Measurements from ENCODE around the gene ABI1. TPM values are rescaled to one million over a fixed set of nuclear protein-coding genes. Genes with fewer than 3 reads are reported as not detected.
A peak's percentile ranks its signal among the peaks of the same experiment; 100 is the strongest.

The ABI1 gene
- total and polyA plus RNA-seq, 9 of the 15 experiments (the other 6 are each of a cell fraction or from before 2014, with no cell fraction given): 22.1 to 52.3 (median 39.0) TPM

DNA sequence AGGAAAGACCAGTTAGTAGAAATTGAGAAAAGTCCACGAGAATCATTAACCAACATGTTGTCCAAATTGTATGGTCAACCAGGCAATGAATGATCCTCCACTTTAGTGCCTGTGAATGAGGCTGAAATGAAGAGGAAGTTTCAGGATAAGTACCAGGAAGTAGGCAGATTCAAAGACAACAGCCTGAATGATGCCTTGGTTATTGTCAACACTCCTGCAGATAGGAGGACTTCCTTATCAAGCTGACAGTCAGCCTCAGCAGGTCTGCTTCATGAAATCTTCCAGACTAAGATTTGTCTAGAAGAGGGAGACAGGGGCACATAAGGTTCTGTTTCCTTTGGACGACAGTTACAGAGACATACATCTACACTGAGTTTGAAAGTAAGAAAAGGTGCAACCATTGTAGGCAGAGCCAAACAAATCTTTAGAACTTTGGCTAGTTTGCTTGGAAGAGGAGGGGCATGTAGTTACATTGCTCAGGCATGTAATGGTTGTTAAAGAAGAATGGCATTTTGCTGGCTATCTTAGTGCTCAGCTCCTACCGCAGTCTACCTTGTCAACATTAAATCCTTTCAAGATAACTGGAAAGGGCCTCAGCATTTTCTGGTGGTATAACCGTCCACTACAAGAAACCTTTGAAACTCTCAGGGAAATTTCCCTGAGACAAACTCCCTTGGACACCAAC lies 81.4 kb downstream of the ABI1 start (continued):
- TF ChIP-seq RCOR1 (IDR thresholded peaks at IDR 0.05; ENCODE audit: borderline replicate concordance in 1 of 2, low read depth in 2 of 2, low read length in 2 of 2): peak in 1 of 2 experiments; percentile 61; a peak in 1 of 4 replicates
- no peak for TF ChIP-seq FOS (IDR thresholded peaks at IDR 0.05; ENCODE audit: extremely low read depth, insufficient read length)
- TF ChIP-seq, protein P1, sequence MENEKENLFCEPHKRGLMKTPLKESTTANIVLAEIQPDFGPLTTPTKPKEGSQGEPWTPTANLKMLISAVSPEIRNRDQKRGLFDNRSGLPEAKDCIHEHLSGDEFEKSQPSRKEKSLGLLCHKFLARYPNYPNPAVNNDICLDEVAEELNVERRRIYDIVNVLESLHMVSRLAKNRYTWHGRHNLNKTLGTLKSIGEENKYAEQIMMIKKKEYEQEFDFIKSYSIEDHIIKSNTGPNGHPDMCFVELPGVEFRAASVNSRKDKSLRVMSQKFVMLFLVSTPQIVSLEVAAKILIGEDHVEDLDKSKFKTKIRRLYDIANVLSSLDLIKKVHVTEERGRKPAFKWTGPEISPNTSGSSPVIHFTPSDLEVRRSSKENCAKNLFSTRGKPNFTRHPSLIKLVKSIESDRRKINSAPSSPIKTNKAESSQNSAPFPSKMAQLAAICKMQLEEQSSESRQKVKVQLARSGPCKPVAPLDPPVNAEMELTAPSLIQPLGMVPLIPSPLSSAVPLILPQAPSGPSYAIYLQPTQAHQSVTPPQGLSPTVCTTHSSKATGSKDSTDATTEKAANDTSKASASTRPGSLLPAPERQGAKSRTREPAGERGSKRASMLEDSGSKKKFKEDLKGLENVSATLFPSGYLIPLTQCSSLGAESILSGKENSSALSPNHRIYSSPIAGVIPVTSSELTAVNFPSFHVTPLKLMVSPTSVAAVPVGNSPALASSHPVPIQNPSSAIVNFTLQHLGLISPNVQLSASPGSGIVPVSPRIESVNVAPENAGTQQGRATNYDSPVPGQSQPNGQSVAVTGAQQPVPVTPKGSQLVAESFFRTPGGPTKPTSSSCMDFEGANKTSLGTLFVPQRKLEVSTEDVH (IDR thresholded peaks at IDR 0.05; ENCODE audit: low read depth, partially characterized antibody): no peak
- TF ChIP-seq, protein P2, sequence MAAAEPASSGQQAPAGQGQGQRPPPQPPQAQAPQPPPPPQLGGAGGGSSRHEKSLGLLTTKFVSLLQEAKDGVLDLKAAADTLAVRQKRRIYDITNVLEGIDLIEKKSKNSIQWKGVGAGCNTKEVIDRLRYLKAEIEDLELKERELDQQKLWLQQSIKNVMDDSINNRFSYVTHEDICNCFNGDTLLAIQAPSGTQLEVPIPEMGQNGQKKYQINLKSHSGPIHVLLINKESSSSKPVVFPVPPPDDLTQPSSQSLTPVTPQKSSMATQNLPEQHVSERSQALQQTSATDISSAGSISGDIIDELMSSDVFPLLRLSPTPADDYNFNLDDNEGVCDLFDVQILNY (CRISPR knock-in tag; IDR thresholded peaks at IDR 0.05): no peak
- TF ChIP-seq ETV6 (IDR thresholded peaks at IDR 0.05; ENCODE audit: borderline replicate concordance in 1 of 2, low read depth in 2 of 2, low read length in 1 of 2): 0 out of 4 replicates have a peak, but pooled peaks of 1 of the 2 experiments have one; percentile 52
- no peak for TF ChIP-seq ETV6 (CRISPR knock-in tag; IDR thresholded peaks at IDR 0.05; ENCODE audit: borderline replicate concordance)
- no peak for TF ChIP-seq NCOA2 (IDR thresholded peaks at IDR 0.05; ENCODE audit: partially characterized antibody in 2 of 2)
- TF ChIP-seq C11orf30 (IDR thresholded peaks at IDR 0.05; ENCODE audit: low read depth): no peak
- TF ChIP-seq ZNF253 (CRISPR knock-in tag; conservative IDR thresholded peaks at IDR 0.05): no peak
- no peak for TF ChIP-seq MCM2 (IDR thresholded peaks at IDR 0.05; ENCODE audit: low read depth)
- TF ChIP-seq, protein P3, sequence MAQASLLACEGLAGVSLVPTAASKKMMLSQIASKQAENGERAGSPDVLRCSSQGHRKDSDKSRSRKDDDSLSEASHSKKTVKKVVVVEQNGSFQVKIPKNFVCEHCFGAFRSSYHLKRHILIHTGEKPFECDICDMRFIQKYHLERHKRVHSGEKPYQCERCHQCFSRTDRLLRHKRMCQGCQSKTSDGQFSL (CRISPR knock-in tag; IDR thresholded peaks at IDR 0.05): no peak
- TF ChIP-seq, protein P3 (tag; IDR thresholded peaks at IDR 0.05): no peak
- TF ChIP-seq, protein P4, sequence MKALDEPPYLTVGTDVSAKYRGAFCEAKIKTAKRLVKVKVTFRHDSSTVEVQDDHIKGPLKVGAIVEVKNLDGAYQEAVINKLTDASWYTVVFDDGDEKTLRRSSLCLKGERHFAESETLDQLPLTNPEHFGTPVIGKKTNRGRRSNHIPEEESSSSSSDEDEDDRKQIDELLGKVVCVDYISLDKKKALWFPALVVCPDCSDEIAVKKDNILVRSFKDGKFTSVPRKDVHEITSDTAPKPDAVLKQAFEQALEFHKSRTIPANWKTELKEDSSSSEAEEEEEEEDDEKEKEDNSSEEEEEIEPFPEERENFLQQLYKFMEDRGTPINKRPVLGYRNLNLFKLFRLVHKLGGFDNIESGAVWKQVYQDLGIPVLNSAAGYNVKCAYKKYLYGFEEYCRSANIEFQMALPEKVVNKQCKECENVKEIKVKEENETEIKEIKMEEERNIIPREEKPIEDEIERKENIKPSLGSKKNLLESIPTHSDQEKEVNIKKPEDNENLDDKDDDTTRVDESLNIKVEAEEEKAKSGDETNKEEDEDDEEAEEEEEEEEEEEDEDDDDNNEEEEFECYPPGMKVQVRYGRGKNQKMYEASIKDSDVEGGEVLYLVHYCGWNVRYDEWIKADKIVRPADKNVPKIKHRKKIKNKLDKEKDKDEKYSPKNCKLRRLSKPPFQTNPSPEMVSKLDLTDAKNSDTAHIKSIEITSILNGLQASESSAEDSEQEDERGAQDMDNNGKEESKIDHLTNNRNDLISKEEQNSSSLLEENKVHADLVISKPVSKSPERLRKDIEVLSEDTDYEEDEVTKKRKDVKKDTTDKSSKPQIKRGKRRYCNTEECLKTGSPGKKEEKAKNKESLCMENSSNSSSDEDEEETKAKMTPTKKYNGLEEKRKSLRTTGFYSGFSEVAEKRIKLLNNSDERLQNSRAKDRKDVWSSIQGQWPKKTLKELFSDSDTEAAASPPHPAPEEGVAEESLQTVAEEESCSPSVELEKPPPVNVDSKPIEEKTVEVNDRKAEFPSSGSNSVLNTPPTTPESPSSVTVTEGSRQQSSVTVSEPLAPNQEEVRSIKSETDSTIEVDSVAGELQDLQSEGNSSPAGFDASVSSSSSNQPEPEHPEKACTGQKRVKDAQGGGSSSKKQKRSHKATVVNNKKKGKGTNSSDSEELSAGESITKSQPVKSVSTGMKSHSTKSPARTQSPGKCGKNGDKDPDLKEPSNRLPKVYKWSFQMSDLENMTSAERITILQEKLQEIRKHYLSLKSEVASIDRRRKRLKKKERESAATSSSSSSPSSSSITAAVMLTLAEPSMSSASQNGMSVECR (CRISPR knock-in tag; IDR thresholded peaks at IDR 0.05): no peak
- no peak for TF ChIP-seq NR4A1 (CRISPR knock-in tag; IDR thresholded peaks at IDR 0.05)
- TF ChIP-seq NR4A1 (tag; IDR thresholded peaks at IDR 0.05): no peak
- 0 out of 2 replicates have a peak, but pooled peaks have one; percentile 10 for TF ChIP-seq TCF3 (CRISPR knock-in tag; IDR thresholded peaks at IDR 0.05)
- TF ChIP-seq, protein P5, sequence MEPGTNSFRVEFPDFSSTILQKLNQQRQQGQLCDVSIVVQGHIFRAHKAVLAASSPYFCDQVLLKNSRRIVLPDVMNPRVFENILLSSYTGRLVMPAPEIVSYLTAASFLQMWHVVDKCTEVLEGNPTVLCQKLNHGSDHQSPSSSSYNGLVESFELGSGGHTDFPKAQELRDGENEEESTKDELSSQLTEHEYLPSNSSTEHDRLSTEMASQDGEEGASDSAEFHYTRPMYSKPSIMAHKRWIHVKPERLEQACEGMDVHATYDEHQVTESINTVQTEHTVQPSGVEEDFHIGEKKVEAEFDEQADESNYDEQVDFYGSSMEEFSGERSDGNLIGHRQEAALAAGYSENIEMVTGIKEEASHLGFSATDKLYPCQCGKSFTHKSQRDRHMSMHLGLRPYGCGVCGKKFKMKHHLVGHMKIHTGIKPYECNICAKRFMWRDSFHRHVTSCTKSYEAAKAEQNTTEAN (CRISPR knock-in tag; IDR thresholded peaks at IDR 0.05): no peak
